Endodermal cell (in vitro differentiated cells): ENCODE results near the gene AKAP3. TPM values are rescaled to one million over a fixed set of nuclear protein-coding genes. Genes with fewer than 3 reads are reported as not detected.

Experiments used
- DNase-seq: peaks from one replicate; pipeline ENCODE4 v3.0.0-alpha.2; 2017
- H3K27ac ChIP-seq: 2 replicates; pipeline ENCODE4 v1.5.1; 2013; ENCODE audit warnings: mild to moderate bottlenecking, low read depth, low read length, moderate library complexity
- H3K27me3 ChIP-seq: 2 replicates; pipeline ENCODE4 v1.6.1; 2013; ENCODE audit warnings: mild to moderate bottlenecking, low read length, moderate library complexity; ENCODE audit not compliant: insufficient read depth, control insufficient read depth, poor library complexity, severe bottlenecking
- H3K36me3 ChIP-seq: 2 replicates; pipeline ENCODE4 v1.7.0; 2013; ENCODE audit warnings: mild to moderate bottlenecking, low read length, moderate library complexity; ENCODE audit not compliant: control insufficient read depth, insufficient read depth
- H3K4me1 ChIP-seq: one replicate; pipeline ENCODE4 v1.7.0; 2013; ENCODE audit warnings: low read length; ENCODE audit not compliant: control insufficient read depth, insufficient read depth
- H3K4me3 ChIP-seq: 2 replicates; pipeline ENCODE4 v1.5.1; 2013; ENCODE audit warnings: mild to moderate bottlenecking, low read length, moderate library complexity
- H3K9ac ChIP-seq: 2 replicates; pipeline ENCODE4 v1.6.1; 2013; ENCODE audit warnings: mild to moderate bottlenecking, low read length, moderate library complexity; ENCODE audit not compliant: poor library complexity, severe bottlenecking; ENCODE audit errors: extremely low read depth
- H3K9me3 ChIP-seq: 2 replicates; pipeline ENCODE4 v1.6.1; 2013; ENCODE audit warnings: mild to moderate bottlenecking, low read length, moderate library complexity; ENCODE audit not compliant: control insufficient read depth
- H3K27ac Mint-ChIP-seq: 2 replicates; pipeline ENCODE4 v1.8.0; 2020; ENCODE audit warnings: mixed read lengths
- H3K27me3 Mint-ChIP-seq: 2 replicates; pipeline ENCODE4 v1.8.0; 2021; ENCODE audit warnings: mild to moderate bottlenecking, mixed read lengths; ENCODE audit not compliant: insufficient read depth
- H3K36me3 Mint-ChIP-seq: 2 replicates; pipeline ENCODE4 v1.8.0; 2020; ENCODE audit warnings: low read depth, mixed read lengths
- H3K4me1 Mint-ChIP-seq: 2 replicates; pipeline ENCODE4 v1.8.0; 2020; ENCODE audit warnings: mixed read lengths
- H3K4me3 Mint-ChIP-seq: 2 replicates; pipeline ENCODE4 v1.8.0; 2020; ENCODE audit warnings: mild to moderate bottlenecking, moderate library complexity, mixed read lengths
- H3K9me3 Mint-ChIP-seq: 2 replicates; pipeline ENCODE4 v1.8.0; 2020; ENCODE audit warnings: mild to moderate bottlenecking, mixed read lengths
- WGBS, 2 experiments: methylation state at CpG; one replicate each; pipeline versions ENCODE4 v1.1.5 to v1.1.7; 2013; ENCODE audit warnings: missing lambda C conversion rate in 2 of 2, mixed read lengths in 1 of 2; ENCODE audit not compliant: insufficient coverage in 1 of 2, insufficient read length in 1 of 2; 5-methylcytosine and 5-hydroxymethylcytosine counted together
- total RNA-seq, 2 donors: library from RNA; stranded (reverse); fragmentation: NEBNext Ultra II Directional in 1 of 2; extraction: Animal tissue kit (Norgen Biotek cat#: 25700) in 1 of 2; gene quantifications; 2 replicates in 1 of 2; 3 replicates in 1 of 2; pipeline ENCODE4 v1.2.1, GENCODE V29; 2021
- TF ChIP-seq, protein P1 (sequence below): fragments of 200-600 bp; sonication (generic); conservative IDR thresholded peaks from 2 replicates; pipeline ENCODE4 v1.5.0; 2021; ENCODE audit warnings: antibody characterized with exemption, mild to moderate bottlenecking

AKAP3 gene
- total RNA-seq, 2 donors from 2014 or later = 0.69 to 3.4 TPM

DNA sequence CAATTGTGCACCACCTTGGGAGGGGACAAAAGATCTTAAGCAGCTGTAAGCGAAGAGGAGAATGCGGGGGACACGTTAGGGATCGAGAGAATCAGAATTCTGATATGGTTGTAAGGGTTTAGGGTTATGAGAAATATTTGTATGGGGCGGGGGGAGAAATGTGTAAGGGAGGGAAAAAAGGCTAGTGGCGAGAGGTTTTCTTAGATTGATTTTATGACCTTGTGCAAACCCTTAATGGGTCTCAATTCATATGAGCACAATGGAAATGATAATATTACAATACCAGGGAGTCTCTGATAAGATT is 459 bp upstream of the AKAP3 start:
- Histone ChIP-seq H3K27me3 (no peaks in the 10 kb centered on the region), H3K4me3 (peak overlapping the region; percentile 99), H3K4me1 (peaks cover 11% of the 10 kb centered on the region), H3K36me3 (peaks cover 8% of the 10 kb centered on the region), H3K9me3 (no peaks in the 10 kb centered on the region), H3K27ac (peak overlapping the region; percentile 5), H3K9ac (peak overlapping the region; percentile 75)
- DNase-seq = no peak
- Mint-ChIP-seq H3K9me3 (no peaks in the 10 kb centered on the region), H3K27me3 (no peaks in the 10 kb centered on the region), H3K4me3 (peak overlapping the region; percentile 91), H3K4me1 (peaks cover 46% of the 10 kb centered on the region), H3K27ac (peak overlapping the region; percentile 99), H3K36me3 (peaks cover 3% of the 10 kb centered on the region)
- WGBS, 2 experiments = 0% methylated on average over 4 to 6 of the region's 6 CpGs
- TF ChIP-seq, protein P1, sequence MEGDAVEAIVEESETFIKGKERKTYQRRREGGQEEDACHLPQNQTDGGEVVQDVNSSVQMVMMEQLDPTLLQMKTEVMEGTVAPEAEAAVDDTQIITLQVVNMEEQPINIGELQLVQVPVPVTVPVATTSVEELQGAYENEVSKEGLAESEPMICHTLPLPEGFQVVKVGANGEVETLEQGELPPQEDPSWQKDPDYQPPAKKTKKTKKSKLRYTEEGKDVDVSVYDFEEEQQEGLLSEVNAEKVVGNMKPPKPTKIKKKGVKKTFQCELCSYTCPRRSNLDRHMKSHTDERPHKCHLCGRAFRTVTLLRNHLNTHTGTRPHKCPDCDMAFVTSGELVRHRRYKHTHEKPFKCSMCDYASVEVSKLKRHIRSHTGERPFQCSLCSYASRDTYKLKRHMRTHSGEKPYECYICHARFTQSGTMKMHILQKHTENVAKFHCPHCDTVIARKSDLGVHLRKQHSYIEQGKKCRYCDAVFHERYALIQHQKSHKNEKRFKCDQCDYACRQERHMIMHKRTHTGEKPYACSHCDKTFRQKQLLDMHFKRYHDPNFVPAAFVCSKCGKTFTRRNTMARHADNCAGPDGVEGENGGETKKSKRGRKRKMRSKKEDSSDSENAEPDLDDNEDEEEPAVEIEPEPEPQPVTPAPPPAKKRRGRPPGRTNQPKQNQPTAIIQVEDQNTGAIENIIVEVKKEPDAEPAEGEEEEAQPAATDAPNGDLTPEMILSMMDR = no peak

DNA sequence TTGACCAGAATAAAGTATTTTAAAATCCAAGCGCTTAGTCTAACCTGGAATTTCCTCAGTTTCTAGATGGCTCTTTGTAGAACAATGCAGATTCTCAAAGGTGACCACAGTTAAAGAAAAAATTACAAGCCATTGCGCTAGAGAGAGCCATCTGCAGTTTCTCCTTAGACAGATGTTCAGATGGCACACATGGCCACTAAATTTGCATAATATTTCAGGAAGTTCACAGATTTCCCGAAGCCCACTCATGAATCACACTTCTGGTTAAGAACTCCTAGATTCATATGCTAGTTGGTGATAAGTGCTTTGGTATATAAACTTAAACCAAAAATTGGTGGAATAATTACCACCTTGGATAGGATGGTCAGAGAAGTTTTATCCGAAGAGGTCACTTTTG is 749 bp downstream of the AKAP3 start:
- no peaks in the 10 kb centered on the region for H3K36me3 Mint-ChIP-seq
- peak overlapping the region; percentile 91 for H3K4me3 Mint-ChIP-seq
- H3K9me3 Mint-ChIP-seq = no peaks in the 10 kb centered on the region
- H3K27ac Mint-ChIP-seq = peak overlapping the region; percentile 99
- Histone ChIP-seq H3K9me3 (no peaks in the 10 kb centered on the region), H3K9ac (no peak overlapping the region), H3K4me3 (peak overlapping the region; percentile 99), H3K27me3 (no peaks in the 10 kb centered on the region), H3K4me1 (peaks cover 9% of the 10 kb centered on the region), H3K36me3 (no peaks in the 10 kb centered on the region), H3K27ac (no peak overlapping the region)
- H3K27me3 Mint-ChIP-seq = no peaks in the 10 kb centered on the region
- H3K4me1 Mint-ChIP-seq = peaks cover 40% of the 10 kb centered on the region
- no peak for DNase-seq
- WGBS, 2 experiments = 73 to 83% methylated on average over 4 of the region's 4 CpGs
- TF ChIP-seq, protein P1 = no peak

DNA sequence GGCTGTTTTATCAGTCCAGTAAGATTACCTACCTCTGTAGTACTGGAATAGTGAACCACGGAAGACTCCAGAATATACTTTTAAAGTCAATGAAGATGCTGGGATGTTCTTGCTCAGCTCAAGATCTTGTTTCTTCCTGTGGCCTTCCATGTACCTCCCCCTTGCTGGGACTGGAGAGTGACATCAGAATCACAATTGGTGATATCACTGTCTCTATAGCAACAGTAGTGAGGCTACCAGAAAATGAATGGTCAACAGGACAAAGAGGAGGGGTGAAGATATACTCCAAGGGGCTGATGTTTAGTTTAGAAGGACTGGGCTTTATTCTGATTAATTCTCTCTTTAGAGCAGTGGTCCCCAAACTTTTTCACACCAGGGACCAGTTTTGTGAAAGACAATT is 3.8 kb downstream of the AKAP3 start:
- no peak overlapping the region for H3K27ac ChIP-seq
- H3K4me3 Mint-ChIP-seq = no peak overlapping the region
- no peaks in the 10 kb centered on the region for H3K36me3 ChIP-seq
- no peak overlapping the region for H3K27ac Mint-ChIP-seq
- no peak for DNase-seq
- no peak overlapping the region for H3K4me3 ChIP-seq
- no peaks in the 10 kb centered on the region for H3K9me3 Mint-ChIP-seq
- H3K27me3 Mint-ChIP-seq = no peaks in the 10 kb centered on the region
- peaks cover 15% of the 10 kb centered on the region for H3K4me1 Mint-ChIP-seq
- H3K9ac ChIP-seq = no peak overlapping the region
- no peaks in the 10 kb centered on the region for H3K36me3 Mint-ChIP-seq
- no peaks in the 10 kb centered on the region for H3K27me3 ChIP-seq
- TF ChIP-seq, protein P1 = no peak
- 83% methylated on average over 1 of the region's 1 CpG; no CpG with 5 or more reads in 1 of the 2 experiments for WGBS, 2 experiments
- peaks cover 5% of the 10 kb centered on the region for H3K4me1 ChIP-seq
- no peaks in the 10 kb centered on the region for H3K9me3 ChIP-seq
